Nephron (organoid): ENCODE data around the gene PEX11G.

Experiments
- H3K27ac Mint-ChIP-seq, 3 experiments: 2 replicates each; pipeline ENCODE4 v1.8.0; 2020; ENCODE audit warnings: mixed read lengths in 3 of 3, mild to moderate bottlenecking in 2 of 3, moderate library complexity in 1 of 3
- H3K27me3 Mint-ChIP-seq: 2 replicates; pipeline ENCODE4 v1.8.0; 2021; ENCODE audit warnings: low read depth, mild to moderate bottlenecking, moderate library complexity, mixed read lengths
- H3K36me3 Mint-ChIP-seq: 2 replicates; pipeline ENCODE4 v1.8.0; 2020; ENCODE audit warnings: low read depth, mixed read lengths
- H3K4me1 Mint-ChIP-seq: 2 replicates; pipeline ENCODE4 v1.8.0; 2020; ENCODE audit warnings: mixed read lengths
- H3K4me3 Mint-ChIP-seq, 3 experiments: 2 replicates each; pipeline ENCODE4 v1.8.0; 2020; ENCODE audit warnings: mild to moderate bottlenecking in 3 of 3, mixed read lengths in 3 of 3, moderate library complexity in 2 of 3
- H3K9me3 Mint-ChIP-seq: 2 replicates; pipeline ENCODE4 v1.8.0; 2020; ENCODE audit warnings: mixed read lengths
- TF ChIP-seq, protein P1 (sequence below), 3 experiments: fragments of 200-600 bp; sonication (generic); IDR thresholded peaks; one replicate each; pipeline ENCODE4 v1.5.0; 2021; ENCODE audit warnings: antibody characterized with exemption in 3 of 3; ENCODE audit not compliant: unreplicated experiment in 3 of 3

Gene PEX11G

GRCh38 chr19:7533281-7533885 lies 44.5 kb upstream of the PEX11G start:
- Mint-ChIP-seq H3K9me3 (no peaks in the 10 kb centered on the region), H3K4me3 (peak overlapping the region; percentile 95 to 100 (median 99)), H3K27ac (peak overlapping the region; percentile 97 to 99 (median 97)), H3K36me3 (peaks cover 8% of the 10 kb centered on the region), H3K27me3 (no peaks in the 10 kb centered on the region), H3K4me1 (peaks cover 4% of the 10 kb centered on the region)
- TF ChIP-seq, protein P1, sequence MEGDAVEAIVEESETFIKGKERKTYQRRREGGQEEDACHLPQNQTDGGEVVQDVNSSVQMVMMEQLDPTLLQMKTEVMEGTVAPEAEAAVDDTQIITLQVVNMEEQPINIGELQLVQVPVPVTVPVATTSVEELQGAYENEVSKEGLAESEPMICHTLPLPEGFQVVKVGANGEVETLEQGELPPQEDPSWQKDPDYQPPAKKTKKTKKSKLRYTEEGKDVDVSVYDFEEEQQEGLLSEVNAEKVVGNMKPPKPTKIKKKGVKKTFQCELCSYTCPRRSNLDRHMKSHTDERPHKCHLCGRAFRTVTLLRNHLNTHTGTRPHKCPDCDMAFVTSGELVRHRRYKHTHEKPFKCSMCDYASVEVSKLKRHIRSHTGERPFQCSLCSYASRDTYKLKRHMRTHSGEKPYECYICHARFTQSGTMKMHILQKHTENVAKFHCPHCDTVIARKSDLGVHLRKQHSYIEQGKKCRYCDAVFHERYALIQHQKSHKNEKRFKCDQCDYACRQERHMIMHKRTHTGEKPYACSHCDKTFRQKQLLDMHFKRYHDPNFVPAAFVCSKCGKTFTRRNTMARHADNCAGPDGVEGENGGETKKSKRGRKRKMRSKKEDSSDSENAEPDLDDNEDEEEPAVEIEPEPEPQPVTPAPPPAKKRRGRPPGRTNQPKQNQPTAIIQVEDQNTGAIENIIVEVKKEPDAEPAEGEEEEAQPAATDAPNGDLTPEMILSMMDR (IDR thresholded peaks at IDR 0.05; ENCODE audit: unreplicated experiment in 3 of 3): no peak

DNA sequence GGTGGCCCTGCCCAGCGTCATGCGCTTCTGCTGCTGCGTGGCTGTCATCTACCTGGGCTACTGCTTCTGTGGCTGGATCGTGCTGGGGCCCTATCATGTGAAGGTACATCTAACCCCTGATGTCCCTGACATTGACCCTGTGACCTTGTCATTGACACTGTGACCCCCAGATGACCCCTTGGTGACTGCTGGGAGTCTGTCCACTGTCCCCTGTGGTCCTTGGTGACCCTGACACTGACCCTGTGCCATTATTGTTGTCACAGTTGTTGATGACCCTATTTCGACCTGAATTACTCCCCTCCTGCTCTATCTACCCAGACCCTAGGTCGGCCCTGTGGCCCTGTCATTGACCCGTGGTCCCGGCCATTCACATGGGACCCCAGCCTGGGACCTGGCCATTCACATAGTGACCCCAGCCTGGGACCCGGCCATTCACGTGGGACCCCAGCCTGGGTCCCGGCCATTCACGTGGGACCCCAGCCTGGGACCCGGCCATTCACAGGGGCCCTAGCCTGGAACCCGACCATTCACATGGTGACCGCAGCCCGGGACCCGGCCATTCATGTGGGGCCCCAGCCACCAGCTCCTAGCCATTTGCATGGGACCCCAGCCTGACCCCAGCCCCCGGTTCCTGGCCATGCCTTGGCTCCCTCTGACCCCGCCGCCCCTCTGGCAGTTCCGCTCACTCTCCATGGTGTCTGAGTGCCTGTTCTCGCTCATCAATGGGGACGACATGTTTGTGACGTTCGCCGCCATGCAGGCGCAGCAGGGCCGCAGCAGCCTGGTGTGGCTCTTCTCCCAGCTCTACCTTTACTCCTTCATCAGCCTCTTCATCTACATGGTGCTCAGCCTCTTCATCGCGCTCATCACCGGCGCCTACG lies 41.0 kb upstream of the PEX11G start:
- Mint-ChIP-seq H3K27ac (no peak overlapping the region), H3K9me3 (no peaks in the 10 kb centered on the region), H3K4me3 (no peak overlapping the region), H3K4me1 (no peaks in the 10 kb centered on the region), H3K27me3 (no peaks in the 10 kb centered on the region), H3K36me3 (peaks cover 3% of the 10 kb centered on the region)
- TF ChIP-seq, protein P1 (IDR thresholded peaks at IDR 0.05; ENCODE audit: unreplicated experiment in 3 of 3): no peak

DNA sequence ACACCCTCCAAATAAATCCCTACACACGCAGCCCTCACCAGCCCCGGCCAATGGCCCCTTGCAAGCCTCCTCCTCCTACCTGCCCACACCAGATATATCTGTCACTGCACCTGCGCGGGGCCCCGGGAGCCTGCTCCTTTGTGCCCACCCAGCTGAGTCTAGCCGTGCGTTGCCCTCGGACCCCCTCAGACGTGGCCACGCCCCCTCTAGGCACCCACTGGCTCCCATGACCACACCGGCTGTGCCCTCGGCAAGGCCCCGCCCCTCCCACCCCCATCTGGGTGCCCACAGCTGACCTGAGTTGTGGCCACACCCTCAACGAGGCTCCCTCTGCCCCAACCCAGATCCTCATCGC lies 40.4 kb upstream of the PEX11G start:
- TF ChIP-seq, protein P1 (IDR thresholded peaks at IDR 0.05; ENCODE audit: unreplicated experiment in 3 of 3): no peak
- Mint-ChIP-seq H3K4me3 (peak overlapping the region in 2 of 3 experiments; percentile 17 to 55), H3K27me3 (no peaks in the 10 kb centered on the region), H3K9me3 (no peaks in the 10 kb centered on the region), H3K4me1 (no peaks in the 10 kb centered on the region), H3K27ac (no peak overlapping the region), H3K36me3 (peaks cover 3% of the 10 kb centered on the region)

GRCh38 chr19:7528522-7529245 lies 39.8 kb upstream of the PEX11G start:
- TF ChIP-seq, protein P1 (IDR thresholded peaks at IDR 0.05; ENCODE audit: unreplicated experiment in 3 of 3): no peak
- H3K27me3 Mint-ChIP-seq: no peaks in the 10 kb centered on the region
- peak overlapping the region in 2 of 3 experiments; percentile 17 to 55 for H3K4me3 Mint-ChIP-seq
- H3K36me3 Mint-ChIP-seq: peaks cover 3% of the 10 kb centered on the region
- no peaks in the 10 kb centered on the region for H3K9me3 Mint-ChIP-seq
- H3K27ac Mint-ChIP-seq: no peak overlapping the region
- no peaks in the 10 kb centered on the region for H3K4me1 Mint-ChIP-seq

GRCh38 chr19:7528192-7528519 lies 39.3 kb upstream of the PEX11G start:
- H3K9me3 Mint-ChIP-seq: no peaks in the 10 kb centered on the region

More at GRCh38 chr19:7528192-7528519, 39.3 kb upstream of the PEX11G start:
- Mint-ChIP-seq H3K27me3 (no peaks in the 10 kb centered on the region), H3K27ac (no peak overlapping the region), H3K36me3 (peaks cover 3% of the 10 kb centered on the region), H3K4me3 (no peak overlapping the region), H3K4me1 (no peaks in the 10 kb centered on the region)
- TF ChIP-seq, protein P1 (IDR thresholded peaks at IDR 0.05; ENCODE audit: unreplicated experiment in 3 of 3): no peak
